Measurements from ENCODE around the gene SAP30BP. TPM values are rescaled to one million over a fixed set of nuclear protein-coding genes. Genes with fewer than 3 reads are reported as not detected.

SAP30BP gene
- total RNA-seq, 1 experiment from 2014 or later = 89.7 TPM

- H4K5ac ChIP-seq (ENCODE audit: insufficient read length, low read depth, low read length) = no peak overlapping the region
- H3K14ac ChIP-seq (ENCODE audit: insufficient read depth, low read length) = no peak overlapping the region
- peaks cover 4 to 5% of the 10 kb centered on the region in 2 experiments for H3K4me1 Mint-ChIP-seq
- no peak overlapping the region for H2BK120ac ChIP-seq (ENCODE audit: low read depth, low read length, poor library complexity, severe bottlenecking)
- no peaks in the 10 kb centered on the region for H3K27me3 ChIP-seq (ENCODE audit: insufficient read depth, low read length)
- no peak overlapping the region for H3K4ac ChIP-seq (ENCODE audit: low read depth, low read length)
- peaks cover 0 to 15% (median 2%) of the 10 kb centered on the region in 3 experiments; a peak in 4 of 7 replicates for H3K36me3 Mint-ChIP-seq (ENCODE audit: insufficient read depth in 1 of 3, low read depth in 3 of 3)
- H3K4me1 ChIP-seq (ENCODE audit: insufficient read depth, low read length) = no peaks in the 10 kb centered on the region; the same call in 1 of the 2 replicates
- no peak overlapping the region for H4K91ac ChIP-seq (ENCODE audit: insufficient read length, low read depth, low read length)
- H3K18ac ChIP-seq (ENCODE audit: insufficient read length, low read depth, low read length) = no peak overlapping the region
- H2AK5ac ChIP-seq (ENCODE audit: insufficient read length, low read length) = no peak overlapping the region
- H3K23me2 ChIP-seq (ENCODE audit: insufficient read length, low read depth, low read length, poor library complexity, severe bottlenecking) = no peaks in the 10 kb centered on the region
- no peak overlapping the region for H3K56ac ChIP-seq (ENCODE audit: insufficient read length, low read depth, low read length)
- H3K27me3 Mint-ChIP-seq (ENCODE audit: low read depth) = no peaks in the 10 kb centered on the region
- no peaks in the 10 kb centered on the region for H3K79me1 ChIP-seq (ENCODE audit: insufficient read depth, low read depth, low read length, poor library complexity, severe bottlenecking)
- H3K4me3 Mint-ChIP-seq = no peak overlapping the region
- TF ChIP-seq, protein P1, sequence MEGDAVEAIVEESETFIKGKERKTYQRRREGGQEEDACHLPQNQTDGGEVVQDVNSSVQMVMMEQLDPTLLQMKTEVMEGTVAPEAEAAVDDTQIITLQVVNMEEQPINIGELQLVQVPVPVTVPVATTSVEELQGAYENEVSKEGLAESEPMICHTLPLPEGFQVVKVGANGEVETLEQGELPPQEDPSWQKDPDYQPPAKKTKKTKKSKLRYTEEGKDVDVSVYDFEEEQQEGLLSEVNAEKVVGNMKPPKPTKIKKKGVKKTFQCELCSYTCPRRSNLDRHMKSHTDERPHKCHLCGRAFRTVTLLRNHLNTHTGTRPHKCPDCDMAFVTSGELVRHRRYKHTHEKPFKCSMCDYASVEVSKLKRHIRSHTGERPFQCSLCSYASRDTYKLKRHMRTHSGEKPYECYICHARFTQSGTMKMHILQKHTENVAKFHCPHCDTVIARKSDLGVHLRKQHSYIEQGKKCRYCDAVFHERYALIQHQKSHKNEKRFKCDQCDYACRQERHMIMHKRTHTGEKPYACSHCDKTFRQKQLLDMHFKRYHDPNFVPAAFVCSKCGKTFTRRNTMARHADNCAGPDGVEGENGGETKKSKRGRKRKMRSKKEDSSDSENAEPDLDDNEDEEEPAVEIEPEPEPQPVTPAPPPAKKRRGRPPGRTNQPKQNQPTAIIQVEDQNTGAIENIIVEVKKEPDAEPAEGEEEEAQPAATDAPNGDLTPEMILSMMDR (conservative IDR thresholded peaks at IDR 0.05) = no peak
- H2BK20ac ChIP-seq (ENCODE audit: low read depth, low read length, poor library complexity, severe bottlenecking) = no peak overlapping the region
- no peak overlapping the region for H2BK5ac ChIP-seq (ENCODE audit: insufficient read length, low read length)
- no peak overlapping the region for H3T11ph ChIP-seq (ENCODE audit: low read length)
- WGBS (ENCODE audit: extremely low coverage, insufficient read length, low lambda C conversion rate) = no CpG with 5 or more reads among the region's 6 CpGs
- H3K23ac ChIP-seq (ENCODE audit: insufficient read length, low read depth, low read length) = no peak overlapping the region
- no peak overlapping the region for H3K9ac ChIP-seq (ENCODE audit: extremely low read depth, insufficient read length, low read length)
- no peak overlapping the region for H2BK12ac ChIP-seq (ENCODE audit: insufficient read length, low read depth, low read length)
- H2AFZ ChIP-seq (ENCODE audit: low read length) = no peak overlapping the region
- H3K4me2 ChIP-seq (ENCODE audit: insufficient read depth, insufficient read length, low read length) = no peak overlapping the region
- H3K27ac Mint-ChIP-seq = peak overlapping the region in 2 of 3 experiments; percentile 64 to 90; a peak in 3 of 7 replicates
- no peaks in the 10 kb centered on the region for H3K9me3 Mint-ChIP-seq
- H3K79me2 ChIP-seq (ENCODE audit: insufficient read depth, low read length) = no peaks in the 10 kb centered on the region
- H3K27ac ChIP-seq (ENCODE audit: insufficient read length, low read depth, low read length) = no peak overlapping the region
- no peak overlapping the region for H4K8ac ChIP-seq (replicated peaks; ENCODE audit: insufficient read length, low read depth, low read length)
- DNase-seq = no peak
- no peak overlapping the region for H2BK15ac ChIP-seq (ENCODE audit: low read depth, low read length)
- H3K9me3 ChIP-seq (ENCODE audit: control insufficient read depth, low read depth, low read length) = no peaks in the 10 kb centered on the region
- H4K20me1 ChIP-seq (ENCODE audit: control insufficient read depth, insufficient read depth, insufficient read length) = no peaks in the 10 kb centered on the region
These were observed 38.7 kb upstream of the SAP30BP start for GRCh38 chr17:75628425-75628824.

Measured in H9 (cell line).